ENCODE data around the gene CASQ1.

The CASQ1 gene

DNA sequence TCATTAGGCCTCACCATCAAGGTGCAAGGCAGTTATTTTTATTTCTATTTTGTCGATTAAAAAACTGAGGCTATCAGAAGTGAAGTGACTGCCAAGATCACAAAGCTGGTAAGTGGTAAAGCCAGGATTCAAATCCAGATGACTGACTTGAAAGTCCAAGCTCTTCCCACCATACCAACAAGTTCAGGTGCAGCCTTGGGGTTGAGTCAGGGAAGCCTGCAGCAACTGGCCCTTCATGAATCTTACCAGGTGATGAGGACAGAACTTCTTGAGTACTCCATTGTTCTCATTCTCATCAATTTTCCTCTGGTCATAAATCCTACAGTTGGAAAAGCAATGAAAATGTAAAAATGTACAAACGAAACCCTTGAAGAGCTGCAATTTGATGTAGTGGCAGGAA lies 35.0 kb downstream of the CASQ1 start:
- Histone ChIP-seq H3F3A (ENCODE audit: insufficient read depth) (no peaks in the 10 kb centered on the region), H4K20me1 (ENCODE audit: low read depth, low read length) (no peaks in the 10 kb centered on the region), H3K9me2 (replicated peaks; ENCODE audit: insufficient read depth, low read length) (no peaks in the 10 kb centered on the region), H3K27ac (ENCODE audit: low read depth, low read length) (no peak overlapping the region), H3K4me3 (ENCODE audit: insufficient read depth, low read length, poor library complexity, severe bottlenecking) (no peak overlapping the region), H3K27me3 (ENCODE audit: low read length) (no peaks in the 10 kb centered on the region), H3K4me2 (ENCODE audit: low read depth, low read length, poor library complexity, severe bottlenecking) (no peak overlapping the region), H2AFZ (ENCODE audit: low read depth, low read length, severe bottlenecking) (no peak overlapping the region), H3K9ac (ENCODE audit: low read length) (no peak overlapping the region), H3K79me2 (ENCODE audit: insufficient read depth, low read length) (no peaks in the 10 kb centered on the region), H3K9me3 (ENCODE audit: insufficient read depth, low read length) (no peaks in the 10 kb centered on the region), H3K36me3 (ENCODE audit: low read length) (peaks cover 11% of the 10 kb centered on the region; the same call in 1 of the 2 replicates)
- no peak for TF ChIP-seq EZH2phosphoT487 (conservative IDR thresholded peaks at IDR 0.05; ENCODE audit: low read length)
- TF ChIP-seq CTCF (IDR thresholded peaks at IDR 0.05; ENCODE audit: insufficient read depth, low read length, poor library complexity, severe bottlenecking): no peak

GRCh38 chr1:160226623-160227022 lies 36.2 kb downstream of the CASQ1 start:
- no peaks in the 10 kb centered on the region for H4K20me1 ChIP-seq (ENCODE audit: low read depth, low read length)
- no peak overlapping the region for H2AFZ ChIP-seq (ENCODE audit: low read depth, low read length, severe bottlenecking)
- no peak overlapping the region for H3K27ac ChIP-seq (ENCODE audit: low read depth, low read length)
- no peaks in the 10 kb centered on the region for H3K9me3 ChIP-seq (ENCODE audit: insufficient read depth, low read length)
- H3K79me2 ChIP-seq (ENCODE audit: insufficient read depth, low read length): no peaks in the 10 kb centered on the region
- H3K4me3 ChIP-seq (ENCODE audit: insufficient read depth, low read length, poor library complexity, severe bottlenecking): no peak overlapping the region
- peaks cover 19% of the 10 kb centered on the region for H3K36me3 ChIP-seq (ENCODE audit: low read length)
- H3K4me2 ChIP-seq (ENCODE audit: low read depth, low read length, poor library complexity, severe bottlenecking): no peak overlapping the region
- H3K9me2 ChIP-seq (replicated peaks; ENCODE audit: insufficient read depth, low read length): no peaks in the 10 kb centered on the region
- TF ChIP-seq CTCF (IDR thresholded peaks at IDR 0.05; ENCODE audit: insufficient read depth, low read length, poor library complexity, severe bottlenecking): no peak
- TF ChIP-seq EZH2phosphoT487 (conservative IDR thresholded peaks at IDR 0.05; ENCODE audit: low read length): no peak
- H3K9ac ChIP-seq (ENCODE audit: low read length): no peak overlapping the region
- no peaks in the 10 kb centered on the region for H3F3A ChIP-seq (ENCODE audit: insufficient read depth)
- no peaks in the 10 kb centered on the region for H3K27me3 ChIP-seq (ENCODE audit: low read length)

GRCh38 chr1:160227034-160227433 lies 36.7 kb downstream of the CASQ1 start:
- no peak overlapping the region for H3K4me2 ChIP-seq (ENCODE audit: low read depth, low read length, poor library complexity, severe bottlenecking)
- H3K9ac ChIP-seq (ENCODE audit: low read length): no peak overlapping the region
- H3K4me3 ChIP-seq (ENCODE audit: insufficient read depth, low read length, poor library complexity, severe bottlenecking): no peak overlapping the region
- no peaks in the 10 kb centered on the region for H3K9me2 ChIP-seq (replicated peaks; ENCODE audit: insufficient read depth, low read length)
- TF ChIP-seq CTCF (IDR thresholded peaks at IDR 0.05; ENCODE audit: insufficient read depth, low read length, poor library complexity, severe bottlenecking) (no peak), EZH2phosphoT487 (conservative IDR thresholded peaks at IDR 0.05; ENCODE audit: low read length) (no peak)
- H3K79me2 ChIP-seq (ENCODE audit: insufficient read depth, low read length): no peaks in the 10 kb centered on the region
- no peaks in the 10 kb centered on the region for H3F3A ChIP-seq (ENCODE audit: insufficient read depth)
- H3K36me3 ChIP-seq (ENCODE audit: low read length): peaks cover 19% of the 10 kb centered on the region
- H4K20me1 ChIP-seq (ENCODE audit: low read depth, low read length): no peaks in the 10 kb centered on the region
- no peak overlapping the region for H2AFZ ChIP-seq (ENCODE audit: low read depth, low read length, severe bottlenecking)
- H3K27me3 ChIP-seq (ENCODE audit: low read length): no peaks in the 10 kb centered on the region
- no peaks in the 10 kb centered on the region for H3K9me3 ChIP-seq (ENCODE audit: insufficient read depth, low read length)
- no peak overlapping the region for H3K27ac ChIP-seq (ENCODE audit: low read depth, low read length)
